GM13976 (cell line): ENCODE results near the gene ZNF296.

ENCODE experiments used
- DNase-seq: peaks from one replicate; pipeline ENCODE4 v3.0.0; 2012; ENCODE audit warnings: low spot score
- in situ Hi-C: fragments of 300-500 bp; cut with MboI; formaldehyde crosslinking; loops from one replicate; pipeline ENCODE4 v1.12.0; 2022; ENCODE audit warnings: low sequenced_read_pairs, mixed read lengths, inconsistent platforms; ENCODE audit not compliant: unreplicated experiment
- TF ChIP-seq, protein P1 (sequence below): IDR thresholded peaks from 2 replicates; pipeline ENCODE4 v1.5.1; 2012; ENCODE audit warnings: borderline replicate concordance, mild to moderate bottlenecking; ENCODE audit not compliant: insufficient read depth; ENCODE audit errors: extremely low read depth, missing control alignments, control extremely low read depth

ZNF296 gene

DNA sequence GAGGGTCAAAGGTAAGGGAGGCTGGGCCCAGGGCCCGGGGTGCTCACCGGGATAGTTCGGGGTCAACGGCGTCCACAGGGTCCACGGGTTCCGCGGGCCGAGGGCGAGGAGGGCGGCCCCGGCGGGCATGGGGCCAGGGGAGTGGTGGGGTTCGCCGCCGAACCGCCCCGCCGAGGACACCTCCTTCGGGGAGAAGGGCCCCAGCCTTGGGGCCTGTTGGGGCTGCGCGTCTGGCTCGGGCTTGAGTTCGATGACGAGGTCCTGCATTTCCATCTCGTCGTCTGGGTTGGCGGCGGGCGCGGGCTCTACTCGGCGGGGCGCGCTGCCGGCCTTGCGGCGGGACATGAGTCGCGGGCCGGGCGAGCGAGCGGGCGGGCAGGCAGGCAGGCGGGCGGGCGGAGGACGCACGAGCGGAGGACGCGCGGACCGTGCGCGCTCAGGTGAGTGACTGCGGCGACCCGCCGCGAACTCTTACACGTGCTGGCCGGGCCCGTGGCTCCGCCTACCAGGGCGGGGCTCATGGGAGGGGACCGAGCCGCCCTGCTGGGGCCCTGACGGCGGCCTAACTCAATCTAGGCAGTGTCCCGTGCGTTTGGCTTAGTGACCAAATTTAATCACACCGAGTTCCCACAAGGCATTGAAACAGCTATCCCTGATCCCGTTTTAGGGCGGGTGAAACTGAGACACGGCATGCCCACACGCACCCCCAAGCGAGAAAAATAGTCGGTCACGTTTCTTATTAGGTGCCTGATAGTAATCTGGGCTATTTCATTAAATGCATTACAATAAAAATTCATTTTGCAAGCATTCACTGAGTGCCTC lies at the start of gene ZNF296:
Gene ZNF296 (minus strand): TSS at position 450 of the 822 bp plus-strand sequence. CDS start 105 bp downstream, at position 345.
- in situ Hi-C loops, result no loop called here
- peak; percentile 90 for DNase-seq
- TF ChIP-seq, protein P1, sequence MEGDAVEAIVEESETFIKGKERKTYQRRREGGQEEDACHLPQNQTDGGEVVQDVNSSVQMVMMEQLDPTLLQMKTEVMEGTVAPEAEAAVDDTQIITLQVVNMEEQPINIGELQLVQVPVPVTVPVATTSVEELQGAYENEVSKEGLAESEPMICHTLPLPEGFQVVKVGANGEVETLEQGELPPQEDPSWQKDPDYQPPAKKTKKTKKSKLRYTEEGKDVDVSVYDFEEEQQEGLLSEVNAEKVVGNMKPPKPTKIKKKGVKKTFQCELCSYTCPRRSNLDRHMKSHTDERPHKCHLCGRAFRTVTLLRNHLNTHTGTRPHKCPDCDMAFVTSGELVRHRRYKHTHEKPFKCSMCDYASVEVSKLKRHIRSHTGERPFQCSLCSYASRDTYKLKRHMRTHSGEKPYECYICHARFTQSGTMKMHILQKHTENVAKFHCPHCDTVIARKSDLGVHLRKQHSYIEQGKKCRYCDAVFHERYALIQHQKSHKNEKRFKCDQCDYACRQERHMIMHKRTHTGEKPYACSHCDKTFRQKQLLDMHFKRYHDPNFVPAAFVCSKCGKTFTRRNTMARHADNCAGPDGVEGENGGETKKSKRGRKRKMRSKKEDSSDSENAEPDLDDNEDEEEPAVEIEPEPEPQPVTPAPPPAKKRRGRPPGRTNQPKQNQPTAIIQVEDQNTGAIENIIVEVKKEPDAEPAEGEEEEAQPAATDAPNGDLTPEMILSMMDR, result no peak

DNA sequence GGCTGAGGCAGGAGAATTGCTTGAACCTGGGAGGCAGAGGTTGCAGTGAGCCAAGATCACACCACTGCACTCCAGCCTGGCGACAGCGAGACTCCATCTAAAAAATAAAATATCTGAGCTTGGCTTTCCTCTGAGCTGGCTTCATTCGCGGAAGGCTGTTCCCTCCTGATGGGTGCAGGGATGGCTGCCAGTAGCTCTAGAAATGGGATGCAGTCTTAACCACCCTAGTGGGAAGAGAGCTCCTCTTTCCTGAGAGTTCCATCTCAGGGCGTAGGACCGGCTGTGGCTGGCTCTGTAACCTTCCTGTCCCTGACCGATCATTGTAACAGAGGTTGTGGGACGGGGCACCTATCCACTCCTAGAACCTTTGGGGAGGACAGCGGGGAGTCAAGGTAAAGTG lies 49.1 kb upstream of the ZNF296 start:
- TF ChIP-seq, protein P1, result no peak
- no peak for DNase-seq
- in situ Hi-C loops, result no loop called here

DNA sequence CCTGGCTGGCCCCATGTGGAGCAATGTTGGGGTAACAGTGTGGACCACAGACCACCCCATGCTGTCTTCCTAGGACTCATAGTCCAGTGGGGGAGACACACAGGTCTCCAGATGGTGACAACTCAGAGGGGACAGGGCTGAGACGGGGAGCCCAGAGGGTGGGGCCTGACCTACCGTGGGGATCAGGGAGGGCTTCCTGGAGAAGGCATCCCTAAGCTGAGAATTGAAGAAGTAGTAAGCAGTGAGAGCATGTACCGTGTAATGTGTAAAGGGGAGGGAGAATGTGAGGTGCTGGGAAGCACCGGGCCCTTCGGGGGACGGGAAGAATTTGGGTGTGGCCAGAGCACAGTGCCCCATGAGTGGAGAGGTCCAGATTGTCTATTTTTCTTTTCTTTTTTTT lies 47.7 kb upstream of the ZNF296 start:
- in situ Hi-C loops, result no loop called here
- no peak for DNase-seq
- TF ChIP-seq, protein P1, result no peak

DNA sequence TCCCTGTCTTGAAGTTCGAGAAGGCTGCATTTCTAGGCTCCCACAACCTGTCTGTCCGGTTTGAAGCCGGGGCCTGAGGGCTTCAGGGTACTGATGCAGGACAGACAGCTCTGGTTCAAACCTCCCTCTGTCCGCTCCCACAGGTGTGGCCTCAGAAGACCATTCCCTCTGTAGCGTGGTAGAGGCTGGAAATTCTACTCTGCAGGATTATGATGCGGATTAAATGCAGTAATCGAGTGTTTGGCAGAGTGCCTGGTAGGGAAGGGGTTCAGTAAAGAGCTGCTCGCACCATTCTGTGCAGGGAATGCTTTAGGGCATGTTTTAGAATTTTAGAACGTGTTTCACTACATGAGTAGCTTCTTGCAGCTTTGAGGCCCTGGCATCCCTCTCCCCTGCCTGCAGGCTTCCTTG lies 47.2 kb upstream of the ZNF296 start:
- no peak for DNase-seq
- TF ChIP-seq, protein P1, result no peak
- in situ Hi-C loops, result no loop called here

DNA sequence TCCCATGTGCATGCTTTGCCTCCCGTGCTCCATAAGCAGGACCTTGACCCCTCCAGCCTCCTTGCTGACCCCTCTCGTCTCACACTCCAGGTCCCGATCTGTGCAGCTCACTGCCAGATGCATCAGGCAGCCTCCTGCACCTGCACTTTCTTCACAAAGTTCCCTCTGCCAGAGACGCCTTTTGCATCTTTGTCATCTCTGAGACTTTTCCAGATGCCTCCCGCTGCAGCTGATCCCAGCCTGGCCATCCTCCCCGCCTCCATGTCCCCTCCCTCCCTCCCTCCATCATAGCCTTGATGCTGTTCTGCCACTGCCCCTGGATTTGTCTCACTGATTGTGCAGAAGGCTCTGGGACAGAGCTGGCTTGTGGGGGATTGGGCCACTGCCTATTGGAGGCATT lies 46.6 kb upstream of the ZNF296 start:
- TF ChIP-seq, protein P1, result no peak
- no peak for DNase-seq
- in situ Hi-C loops, result no loop called here

DNA sequence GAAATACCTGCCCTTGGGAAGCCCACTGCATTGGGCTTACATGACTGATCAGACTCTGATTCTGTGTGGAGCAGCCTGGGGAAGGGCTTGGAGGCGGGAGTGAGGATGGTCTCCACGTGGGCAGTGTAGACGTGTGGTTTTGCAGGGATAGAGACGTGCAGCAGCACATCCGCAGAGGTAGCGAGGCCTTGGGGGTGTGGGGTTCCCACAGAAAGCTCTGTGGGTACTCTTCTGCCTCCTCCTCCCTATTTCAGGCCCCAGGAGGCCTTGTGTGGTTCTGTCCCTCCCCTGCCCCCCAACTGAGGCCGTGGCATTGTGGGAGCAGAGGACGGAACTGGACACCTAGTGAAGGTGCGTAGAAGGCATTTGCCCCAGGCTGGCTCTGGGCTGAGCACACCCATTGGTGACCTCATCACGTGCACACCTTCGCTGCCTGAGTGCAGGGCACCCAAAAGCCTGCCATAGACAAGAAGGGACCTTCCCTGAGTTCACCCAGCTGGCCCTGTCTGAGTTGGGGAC lies 45.6 kb upstream of the ZNF296 start:
- in situ Hi-C loops, result no loop called here
- no peak for DNase-seq
- TF ChIP-seq, protein P1, result no peak
